Measurements from ENCODE around the gene FGF7.

Gene FGF7

GRCh38 chr15:49462232-49462844, 39.3 kb downstream of the FGF7 start:
- TF ChIP-seq TAF1 (IDR thresholded peaks at IDR 0.05; ENCODE audit: low read depth), result no peak
- no peak for TF ChIP-seq EGR1 (IDR thresholded peaks at IDR 0.05)
- TF ChIP-seq ZBTB7A (IDR thresholded peaks at IDR 0.05; ENCODE audit: low read depth), result no peak
- no peak for TF ChIP-seq REST (IDR thresholded peaks at IDR 0.05; ENCODE audit: low read depth)
- no peak for TF ChIP-seq TCF12 (IDR thresholded peaks at IDR 0.05; ENCODE audit: low read depth)

DNA sequence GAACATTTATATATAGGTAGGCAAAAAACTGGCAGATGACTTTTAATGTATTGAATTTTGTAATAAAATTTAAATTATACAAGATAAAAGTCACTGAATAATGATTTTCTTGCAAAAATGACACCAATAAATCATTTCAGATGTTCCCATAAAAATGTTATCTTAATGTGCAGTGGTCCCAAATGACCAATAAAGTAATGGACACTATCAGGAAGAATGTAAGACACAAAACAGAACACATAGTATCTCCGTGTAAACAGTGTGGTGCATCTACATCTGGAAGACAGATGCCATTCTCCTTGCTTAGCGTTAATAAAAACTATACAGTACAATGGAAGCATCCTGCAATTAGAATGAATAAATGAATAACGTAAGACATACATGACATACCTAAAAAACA, 41.5 kb downstream of the FGF7 start:
- TF ChIP-seq ZBTB7A (IDR thresholded peaks at IDR 0.05; ENCODE audit: low read depth) (no peak), FOXM1 (IDR thresholded peaks at IDR 0.05; ENCODE audit: borderline replicate concordance, low read depth) (no peak), TCF12 (IDR thresholded peaks at IDR 0.05; ENCODE audit: low read depth) (no peak), REST (IDR thresholded peaks at IDR 0.05; ENCODE audit: low read depth) (no peak), TEAD4 (IDR thresholded peaks at IDR 0.05) (no peak)

GRCh38 chr15:49466119-49466518, 43.1 kb downstream of the FGF7 start:
- no peak for TF ChIP-seq EGR1 (IDR thresholded peaks at IDR 0.05)
- no peak for TF ChIP-seq CREB1 (IDR thresholded peaks at IDR 0.05; ENCODE audit: low read depth)
- TF ChIP-seq CEBPB (IDR thresholded peaks at IDR 0.05), result no peak
- no peak for TF ChIP-seq RAD21 (IDR thresholded peaks at IDR 0.05; ENCODE audit: low read depth)
- TF ChIP-seq, protein P1, sequence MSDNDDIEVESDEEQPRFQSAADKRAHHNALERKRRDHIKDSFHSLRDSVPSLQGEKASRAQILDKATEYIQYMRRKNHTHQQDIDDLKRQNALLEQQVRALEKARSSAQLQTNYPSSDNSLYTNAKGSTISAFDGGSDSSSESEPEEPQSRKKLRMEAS (IDR thresholded peaks at IDR 0.05), result no peak
- TF ChIP-seq, protein P2, sequence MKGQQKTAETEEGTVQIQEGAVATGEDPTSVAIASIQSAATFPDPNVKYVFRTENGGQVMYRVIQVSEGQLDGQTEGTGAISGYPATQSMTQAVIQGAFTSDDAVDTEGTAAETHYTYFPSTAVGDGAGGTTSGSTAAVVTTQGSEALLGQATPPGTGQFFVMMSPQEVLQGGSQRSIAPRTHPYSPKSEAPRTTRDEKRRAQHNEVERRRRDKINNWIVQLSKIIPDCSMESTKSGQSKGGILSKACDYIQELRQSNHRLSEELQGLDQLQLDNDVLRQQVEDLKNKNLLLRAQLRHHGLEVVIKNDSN (IDR thresholded peaks at IDR 0.05), result no peak
- TF ChIP-seq FOXM1 (IDR thresholded peaks at IDR 0.05; ENCODE audit: borderline replicate concordance, low read depth), result no peak
- TF ChIP-seq EP300 (IDR thresholded peaks at IDR 0.05; ENCODE audit: borderline replicate concordance), result no peak

- no peak for TF ChIP-seq TAF1 (IDR thresholded peaks at IDR 0.05; ENCODE audit: low read depth)
- TF ChIP-seq, protein P1 (IDR thresholded peaks at IDR 0.05), result no peak
These were observed 44.9 kb downstream of the FGF7 start for GRCh38 chr15:49467746-49468480.

GRCh38 chr15:49468481-49468839, 45.4 kb downstream of the FGF7 start:
- TF ChIP-seq RAD21 (IDR thresholded peaks at IDR 0.05; ENCODE audit: low read depth) (no peak), NFIC (IDR thresholded peaks at IDR 0.05) (no peak), CREB1 (IDR thresholded peaks at IDR 0.05; ENCODE audit: low read depth) (no peak), YY1 (IDR thresholded peaks at IDR 0.05; ENCODE audit: low read depth) (no peak)
- TF ChIP-seq, protein P1 (IDR thresholded peaks at IDR 0.05), result no peak

DNA sequence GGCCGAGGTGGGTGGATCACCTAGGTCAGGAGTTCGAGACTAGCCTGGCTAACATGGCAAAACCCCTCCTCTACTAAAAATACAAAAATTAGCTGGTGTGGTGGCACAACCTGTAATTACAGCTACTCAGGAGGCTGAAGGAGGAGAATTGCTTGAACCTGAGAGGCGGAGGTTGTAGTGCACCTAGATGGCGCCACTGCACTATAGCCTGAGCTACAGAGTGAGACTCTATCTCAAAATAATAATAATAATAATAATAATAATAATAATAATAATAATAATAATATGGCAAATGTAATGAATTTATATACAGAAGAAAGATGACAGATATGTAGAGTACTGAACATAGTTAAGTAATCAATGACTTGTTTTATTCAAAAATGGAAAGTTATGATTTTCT, 48.2 kb downstream of the FGF7 start:
- peak; percentile 53 for TF ChIP-seq RAD21 (IDR thresholded peaks at IDR 0.05; ENCODE audit: low read depth)

GRCh38 chr15:49471733-49472132, 48.7 kb downstream of the FGF7 start:
- TF ChIP-seq REST (IDR thresholded peaks at IDR 0.05; ENCODE audit: low read depth) (no peak), TCF12 (IDR thresholded peaks at IDR 0.05; ENCODE audit: low read depth) (no peak)
